ENCODE data around the gene KRTAP3-1. TPM values are rescaled to one million over a fixed set of nuclear protein-coding genes. Genes with fewer than 3 reads are reported as not detected.

KRTAP3-1 gene
- total RNA-seq, 1 experiment from 2014 or later = not detected

DNA sequence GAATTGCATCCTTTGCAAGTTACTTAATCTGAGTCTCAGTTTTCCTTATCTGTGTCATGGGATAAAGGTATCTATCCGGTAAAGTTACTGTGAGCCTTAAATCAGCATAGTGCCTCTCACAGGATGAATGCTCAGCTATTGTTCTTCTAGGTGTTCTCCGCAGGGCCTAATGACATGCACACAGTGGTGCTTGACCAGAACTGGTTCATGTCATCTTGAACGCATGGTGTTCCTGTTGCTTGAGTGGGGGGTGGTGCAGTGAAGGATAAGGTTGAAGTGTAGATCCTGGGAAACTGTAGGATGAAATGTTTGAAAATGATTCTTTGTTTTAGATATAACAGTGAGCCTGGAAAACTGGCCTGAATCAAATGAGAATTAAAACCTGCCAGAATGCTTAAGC is 28.8 kb downstream of the KRTAP3-1 start:
- CTCF ChIA-PET = no interaction called here

More for the DNA sequence above, 28.8 kb downstream of the KRTAP3-1 start:
- no peak for TF ChIP-seq ELF1 (IDR thresholded peaks at IDR 0.05; ENCODE audit: borderline replicate concordance, low read depth)
- TF ChIP-seq JUND (IDR thresholded peaks at IDR 0.05) = no peak
- TF ChIP-seq ZNF274 (IDR thresholded peaks at IDR 0.05; ENCODE audit: low read depth, low read length) = no peak
- TF ChIP-seq POLR2AphosphoS5 (IDR thresholded peaks at IDR 0.05; ENCODE audit: low read depth, low read length) = no peak
- no peak for TF ChIP-seq SRF (IDR thresholded peaks at IDR 0.05; ENCODE audit: low read depth)
- TF ChIP-seq POLR2A (IDR thresholded peaks at IDR 0.05; ENCODE audit: borderline replicate concordance, extremely low read depth, insufficient read depth, insufficient read length) = no peak
- TF ChIP-seq, protein P1, sequence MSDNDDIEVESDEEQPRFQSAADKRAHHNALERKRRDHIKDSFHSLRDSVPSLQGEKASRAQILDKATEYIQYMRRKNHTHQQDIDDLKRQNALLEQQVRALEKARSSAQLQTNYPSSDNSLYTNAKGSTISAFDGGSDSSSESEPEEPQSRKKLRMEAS (IDR thresholded peaks at IDR 0.05) = no peak
- no peak for TF ChIP-seq SIN3A (IDR thresholded peaks at IDR 0.05; ENCODE audit: low read depth)
- TF ChIP-seq, protein P2, sequence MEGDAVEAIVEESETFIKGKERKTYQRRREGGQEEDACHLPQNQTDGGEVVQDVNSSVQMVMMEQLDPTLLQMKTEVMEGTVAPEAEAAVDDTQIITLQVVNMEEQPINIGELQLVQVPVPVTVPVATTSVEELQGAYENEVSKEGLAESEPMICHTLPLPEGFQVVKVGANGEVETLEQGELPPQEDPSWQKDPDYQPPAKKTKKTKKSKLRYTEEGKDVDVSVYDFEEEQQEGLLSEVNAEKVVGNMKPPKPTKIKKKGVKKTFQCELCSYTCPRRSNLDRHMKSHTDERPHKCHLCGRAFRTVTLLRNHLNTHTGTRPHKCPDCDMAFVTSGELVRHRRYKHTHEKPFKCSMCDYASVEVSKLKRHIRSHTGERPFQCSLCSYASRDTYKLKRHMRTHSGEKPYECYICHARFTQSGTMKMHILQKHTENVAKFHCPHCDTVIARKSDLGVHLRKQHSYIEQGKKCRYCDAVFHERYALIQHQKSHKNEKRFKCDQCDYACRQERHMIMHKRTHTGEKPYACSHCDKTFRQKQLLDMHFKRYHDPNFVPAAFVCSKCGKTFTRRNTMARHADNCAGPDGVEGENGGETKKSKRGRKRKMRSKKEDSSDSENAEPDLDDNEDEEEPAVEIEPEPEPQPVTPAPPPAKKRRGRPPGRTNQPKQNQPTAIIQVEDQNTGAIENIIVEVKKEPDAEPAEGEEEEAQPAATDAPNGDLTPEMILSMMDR (IDR thresholded peaks at IDR 0.05 in 2 of 3, conservative IDR thresholded peaks at IDR 0.05 in 1 of 3; ENCODE audit: borderline replicate concordance in 1 of 3, insufficient read depth in 1 of 3, low read depth in 2 of 3, low read length in 2 of 3) = no peak
- no peak for TF ChIP-seq EGR1 (IDR thresholded peaks at IDR 0.05; ENCODE audit: low read depth)
- TF ChIP-seq ZFX (IDR thresholded peaks at IDR 0.05) = no peak
- TF ChIP-seq TCF7L2 (IDR thresholded peaks at IDR 0.05; ENCODE audit: borderline replicate concordance, extremely low read depth, insufficient read depth, insufficient read length) = no peak
- no peak for TF ChIP-seq YY1 (IDR thresholded peaks at IDR 0.05; ENCODE audit: extremely low read depth, insufficient replicate concordance, low read depth, low read length)
- TF ChIP-seq, protein P3, sequence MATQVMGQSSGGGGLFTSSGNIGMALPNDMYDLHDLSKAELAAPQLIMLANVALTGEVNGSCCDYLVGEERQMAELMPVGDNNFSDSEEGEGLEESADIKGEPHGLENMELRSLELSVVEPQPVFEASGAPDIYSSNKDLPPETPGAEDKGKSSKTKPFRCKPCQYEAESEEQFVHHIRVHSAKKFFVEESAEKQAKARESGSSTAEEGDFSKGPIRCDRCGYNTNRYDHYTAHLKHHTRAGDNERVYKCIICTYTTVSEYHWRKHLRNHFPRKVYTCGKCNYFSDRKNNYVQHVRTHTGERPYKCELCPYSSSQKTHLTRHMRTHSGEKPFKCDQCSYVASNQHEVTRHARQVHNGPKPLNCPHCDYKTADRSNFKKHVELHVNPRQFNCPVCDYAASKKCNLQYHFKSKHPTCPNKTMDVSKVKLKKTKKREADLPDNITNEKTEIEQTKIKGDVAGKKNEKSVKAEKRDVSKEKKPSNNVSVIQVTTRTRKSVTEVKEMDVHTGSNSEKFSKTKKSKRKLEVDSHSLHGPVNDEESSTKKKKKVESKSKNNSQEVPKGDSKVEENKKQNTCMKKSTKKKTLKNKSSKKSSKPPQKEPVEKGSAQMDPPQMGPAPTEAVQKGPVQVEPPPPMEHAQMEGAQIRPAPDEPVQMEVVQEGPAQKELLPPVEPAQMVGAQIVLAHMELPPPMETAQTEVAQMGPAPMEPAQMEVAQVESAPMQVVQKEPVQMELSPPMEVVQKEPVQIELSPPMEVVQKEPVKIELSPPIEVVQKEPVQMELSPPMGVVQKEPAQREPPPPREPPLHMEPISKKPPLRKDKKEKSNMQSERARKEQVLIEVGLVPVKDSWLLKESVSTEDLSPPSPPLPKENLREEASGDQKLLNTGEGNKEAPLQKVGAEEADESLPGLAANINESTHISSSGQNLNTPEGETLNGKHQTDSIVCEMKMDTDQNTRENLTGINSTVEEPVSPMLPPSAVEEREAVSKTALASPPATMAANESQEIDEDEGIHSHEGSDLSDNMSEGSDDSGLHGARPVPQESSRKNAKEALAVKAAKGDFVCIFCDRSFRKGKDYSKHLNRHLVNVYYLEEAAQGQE (IDR thresholded peaks at IDR 0.05; ENCODE audit: low read depth) = no peak
- no peak for TF ChIP-seq EZH2 (IDR thresholded peaks at IDR 0.05)
- TF ChIP-seq SP1 (IDR thresholded peaks at IDR 0.05; ENCODE audit: low read depth) = no peak
- TF ChIP-seq CEBPB (IDR thresholded peaks at IDR 0.05; ENCODE audit: low read depth) = no peak
- no peak for TF ChIP-seq CBX3 (IDR thresholded peaks at IDR 0.05; ENCODE audit: low read depth)
- TF ChIP-seq, protein P4, sequence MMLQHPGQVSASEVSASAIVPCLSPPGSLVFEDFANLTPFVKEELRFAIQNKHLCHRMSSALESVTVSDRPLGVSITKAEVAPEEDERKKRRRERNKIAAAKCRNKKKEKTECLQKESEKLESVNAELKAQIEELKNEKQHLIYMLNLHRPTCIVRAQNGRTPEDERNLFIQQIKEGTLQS (IDR thresholded peaks at IDR 0.05) = no peak
- no peaks in the 10 kb centered on the region for H3K79me2 ChIP-seq (ENCODE audit: insufficient read depth, low read length)
- no peak overlapping the region for H2AFZ ChIP-seq (ENCODE audit: low read depth, low read length, poor library complexity, severe bottlenecking)
- ATAC-seq = no peak
- no peaks in the 10 kb centered on the region for H3K9me2 ChIP-seq (ENCODE audit: insufficient read depth)
- H3K9me3 ChIP-seq (ENCODE audit: control insufficient read depth in 1 of 2, insufficient read depth in 1 of 2, low read depth in 1 of 2, low read length in 2 of 2) = no peaks in the 10 kb centered on the region
- H3K4me2 ChIP-seq (ENCODE audit: low read length) = no peak overlapping the region
- ChIA-PET RAD21 (ENCODE audit: low non-redundant PET in 1 of 2, low total read pairs in 2 of 2, uncharacterized antibody in 2 of 2, unreplicated experiment in 2 of 2) (no interaction called here), POLR2A (no interaction called here)
- H3K4me1 ChIP-seq (ENCODE audit: control insufficient read depth in 1 of 2, insufficient read depth in 2 of 2, low read length in 2 of 2) = peaks cover 4% of the 10 kb centered on the region in 2 experiments; a peak in 3 of 4 replicates
- H3K4me3 ChIP-seq (replicated peaks in 1 of 2; ENCODE audit: low read depth in 1 of 2, low read length in 2 of 2) = no peak overlapping the region
- H3K36me3 ChIP-seq (ENCODE audit: control insufficient read depth in 1 of 2, insufficient read depth in 2 of 2, low read length in 2 of 2) = no peaks in the 10 kb centered on the region
- H4K20me1 ChIP-seq (ENCODE audit: insufficient read depth) = no peaks in the 10 kb centered on the region
- BruUV-seq (replicated peaks) = no TSS peak
- H3K27me3 ChIP-seq (ENCODE audit: insufficient read depth, low read length) = no peaks in the 10 kb centered on the region
- no peak for DNase-seq (ENCODE audit: low read depth, low spot score)
- no peak overlapping the region for H3K9ac ChIP-seq (ENCODE audit: low read length)
- intact Hi-C loops (cut with micrococcal nuclease) = no loop called here
- no peak overlapping the region for H3K27ac ChIP-seq (ENCODE audit: low read depth, low read length)
